HTERT RPE-1 (cell line): ENCODE results near the gene NUP42.

Experiments
- in situ Hi-C: fragments of 300-500 bp; cut with MboI; formaldehyde crosslinking; loops from 4 replicates; pipeline ENCODE4 v1.14.3; 2020; ENCODE audit warnings: low sequenced_read_pairs

NUP42 gene

DNA sequence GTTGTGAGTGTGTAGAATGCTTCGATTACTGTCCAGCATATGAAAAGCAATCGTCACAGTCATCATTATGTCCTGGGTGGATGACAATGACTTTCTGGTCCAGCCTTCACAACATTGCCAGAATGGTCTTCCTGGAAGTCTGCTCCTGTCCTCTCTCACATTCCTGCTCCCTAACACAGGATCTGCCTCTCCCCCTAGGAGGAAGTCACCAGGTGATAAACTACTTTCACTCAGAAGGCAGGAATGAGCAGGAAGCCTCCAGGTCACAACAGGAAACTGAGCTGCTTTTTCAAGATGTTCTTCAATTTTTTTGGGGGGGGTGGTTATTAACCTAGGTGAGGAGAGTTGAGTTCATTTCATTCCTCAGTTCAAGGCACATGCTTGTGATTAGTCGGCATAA, 51.1 kb downstream of the NUP42 start:
- in situ Hi-C loops: no loop called here

DNA sequence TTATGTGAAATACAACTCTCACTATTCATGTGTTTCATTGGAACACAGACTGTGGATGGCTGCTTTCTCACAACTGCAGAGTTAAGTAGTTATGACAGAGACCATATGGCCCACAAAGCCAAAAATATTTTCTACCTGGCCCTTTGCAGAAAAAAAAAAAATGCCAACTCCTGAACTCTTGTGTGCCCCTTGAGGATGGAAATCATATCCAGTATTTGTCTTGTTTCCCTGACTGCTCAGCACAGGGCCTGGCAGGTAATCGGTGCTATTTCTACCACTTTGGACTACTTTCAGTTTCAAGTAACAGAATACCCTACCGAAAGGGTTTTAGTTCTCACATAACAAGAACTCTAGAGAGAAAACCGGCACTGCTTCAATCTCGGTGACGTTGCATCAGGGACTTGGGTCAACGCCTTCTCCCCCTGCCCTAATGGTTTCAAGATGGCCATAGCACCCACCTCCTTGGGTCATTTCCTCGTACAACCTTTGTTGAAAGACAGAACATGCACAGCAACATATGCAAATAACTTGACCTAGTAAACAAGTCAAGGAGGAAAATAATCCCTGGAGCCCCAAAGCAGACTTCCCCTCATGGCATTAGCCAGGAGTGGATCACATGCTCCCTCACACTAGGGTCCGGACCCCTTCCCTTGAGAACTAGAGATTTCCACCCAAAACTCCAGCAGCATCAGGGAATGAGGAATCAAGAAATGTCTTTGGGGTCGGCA, 52.9 kb downstream of the NUP42 start:
- in situ Hi-C loops: no loop called here

DNA sequence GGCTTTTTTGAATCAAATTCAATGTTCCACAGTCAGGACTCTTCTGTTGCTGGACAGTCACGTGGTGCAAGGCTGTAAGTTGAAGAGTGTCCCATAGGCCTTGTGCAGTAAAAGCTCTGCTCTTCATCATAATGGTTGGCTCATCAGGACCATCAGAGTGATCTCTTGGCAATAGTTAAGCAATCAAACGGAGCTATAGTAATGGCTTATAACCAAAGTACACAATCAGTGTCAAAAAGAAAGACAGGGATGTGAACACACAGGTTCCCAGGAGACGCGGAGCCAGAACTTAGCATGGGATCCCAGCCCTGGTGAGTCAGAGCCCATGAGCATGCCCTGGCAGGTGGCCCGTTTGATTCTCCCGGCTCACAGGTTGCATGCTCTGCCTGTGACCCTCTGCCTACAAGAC, 54.0 kb downstream of the NUP42 start:
- in situ Hi-C loops: no loop called here

DNA sequence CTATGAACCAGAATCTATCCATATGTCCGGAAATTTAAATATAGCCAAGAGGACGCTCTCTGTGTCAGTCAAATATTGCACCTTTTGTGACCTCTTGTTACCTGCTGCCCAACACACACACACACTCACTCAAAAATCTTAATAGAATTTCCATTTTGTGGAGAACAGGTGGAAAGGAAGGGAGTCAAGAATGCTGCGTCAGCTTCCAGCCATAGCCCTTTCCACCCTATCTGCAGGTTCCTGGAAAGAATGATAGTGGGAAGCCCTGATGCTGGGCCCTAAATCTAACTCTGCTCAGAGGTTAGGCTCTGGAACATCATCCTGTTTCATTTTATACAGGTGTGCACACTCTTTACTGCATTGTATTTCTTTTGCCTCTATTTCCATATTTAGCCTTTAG, 55.2 kb downstream of the NUP42 start:
- in situ Hi-C loops: no loop called here

DNA sequence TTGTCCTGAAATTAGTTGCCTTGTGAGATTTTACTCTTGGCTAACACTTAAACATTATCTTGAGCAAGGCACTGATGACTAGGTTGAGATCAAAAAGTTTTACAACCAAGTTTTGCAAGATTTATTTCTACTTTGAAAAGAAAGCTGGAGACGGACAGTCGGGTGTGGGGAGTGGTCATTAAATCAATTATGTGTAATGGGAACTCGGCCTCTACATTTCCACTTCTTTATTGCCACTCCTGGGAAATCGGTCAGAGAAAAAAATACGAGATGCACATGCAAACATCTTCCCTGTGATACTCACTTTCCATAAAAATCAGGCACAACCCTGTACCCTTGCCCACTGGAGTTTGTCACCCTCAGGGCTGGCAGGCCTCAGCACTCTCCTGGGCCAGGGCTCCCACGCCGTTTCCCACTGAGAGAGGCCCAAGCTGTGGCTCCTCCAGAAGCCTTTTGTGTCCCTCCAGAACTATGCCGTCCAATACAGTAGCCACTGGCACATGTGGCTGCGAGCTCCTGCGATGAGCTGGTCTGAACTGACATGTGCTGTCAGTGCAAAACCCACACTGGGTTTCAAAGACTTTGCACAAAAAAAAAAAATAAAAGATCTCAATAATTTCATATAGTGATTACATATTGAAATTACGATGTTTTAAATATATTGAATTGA, 57.3 kb downstream of the NUP42 start:
- in situ Hi-C loops: no loop called here

DNA sequence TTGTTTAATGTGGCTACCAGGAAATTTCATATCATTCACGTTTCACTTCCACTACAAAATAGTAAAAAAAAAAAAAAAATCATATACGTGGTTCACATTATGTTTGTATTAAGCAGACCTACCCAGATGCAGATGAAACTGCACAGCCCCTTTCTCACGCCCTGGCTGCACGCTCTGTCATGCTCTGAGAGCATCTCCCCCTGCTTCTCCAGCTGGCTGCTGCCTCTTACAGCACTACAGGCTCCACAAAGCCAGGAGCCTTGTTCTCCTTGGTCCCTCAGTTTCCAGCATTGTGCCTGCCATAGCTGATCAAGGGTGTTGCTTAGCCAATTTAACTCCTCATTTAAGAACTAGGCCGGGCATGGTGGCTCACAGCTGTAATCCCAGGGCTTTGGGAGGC, 57.9 kb downstream of the NUP42 start:
- in situ Hi-C loops: no loop called here

DNA sequence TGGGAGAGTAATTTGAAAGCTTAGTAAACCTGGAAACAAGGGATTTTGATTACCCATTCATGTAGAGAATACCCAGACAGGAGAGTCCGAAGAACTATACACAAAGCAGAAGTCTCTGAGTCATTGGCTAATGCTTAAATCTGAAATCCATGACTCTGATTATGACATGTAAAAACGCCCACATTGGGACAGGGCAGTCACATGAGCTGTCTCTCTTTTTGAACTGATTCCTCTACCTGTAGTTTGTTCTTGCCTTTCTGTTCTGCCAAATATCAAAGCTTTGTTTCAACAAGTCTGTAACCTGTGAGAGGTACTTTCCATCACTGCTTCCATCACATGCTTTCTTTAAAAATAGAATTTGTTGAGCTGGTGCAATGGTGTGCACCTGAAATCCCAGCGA, 60.5 kb downstream of the NUP42 start:
- in situ Hi-C loops: no loop called here

DNA sequence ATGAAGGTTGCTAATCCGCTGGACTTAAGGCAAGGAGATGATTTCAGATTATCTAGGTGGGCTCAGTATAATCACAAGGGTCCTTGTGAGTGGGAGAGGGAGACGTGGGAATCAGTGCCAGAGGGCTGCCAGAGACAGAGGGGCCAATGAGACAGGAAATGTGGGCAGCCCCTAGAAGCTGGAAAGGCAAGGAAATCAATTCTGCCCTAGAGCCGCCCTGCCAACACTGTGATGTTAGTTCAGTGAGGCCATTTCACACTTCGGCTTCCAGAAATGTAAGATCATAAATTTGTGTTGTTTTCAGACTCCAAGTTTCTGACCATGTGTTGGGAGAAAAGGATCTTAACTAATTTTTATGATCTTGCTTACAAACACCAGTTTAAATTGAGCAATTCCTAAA, 61.1 kb downstream of the NUP42 start:
- in situ Hi-C loops: no loop called here

DNA sequence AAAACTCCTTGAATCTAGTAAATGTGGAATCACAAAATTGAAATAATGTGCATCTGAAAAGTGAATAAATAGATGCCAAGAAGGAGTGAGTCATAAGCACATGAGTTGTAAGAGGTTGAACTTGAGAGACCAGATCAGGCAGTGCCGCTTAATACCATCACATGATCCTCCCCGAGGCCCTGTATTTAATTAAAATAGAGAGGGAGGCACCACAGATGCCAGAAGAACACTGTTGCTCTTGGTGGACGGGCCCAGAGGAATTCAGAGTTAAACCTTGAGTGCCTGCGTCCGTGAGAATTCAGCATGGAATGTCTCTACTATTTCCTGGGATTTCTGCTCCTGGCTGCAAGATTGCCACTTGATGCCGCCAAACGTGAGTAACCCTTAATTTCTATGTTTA, 64.7 kb downstream of the NUP42 start, which contains the start of gene GPNMB:
GPNMB (plus strand) TSS at position 221 of the 400 bp plus-strand sequence; CDS start at position 304, 83 bp downstream.
- in situ Hi-C loops: no loop called here

DNA sequence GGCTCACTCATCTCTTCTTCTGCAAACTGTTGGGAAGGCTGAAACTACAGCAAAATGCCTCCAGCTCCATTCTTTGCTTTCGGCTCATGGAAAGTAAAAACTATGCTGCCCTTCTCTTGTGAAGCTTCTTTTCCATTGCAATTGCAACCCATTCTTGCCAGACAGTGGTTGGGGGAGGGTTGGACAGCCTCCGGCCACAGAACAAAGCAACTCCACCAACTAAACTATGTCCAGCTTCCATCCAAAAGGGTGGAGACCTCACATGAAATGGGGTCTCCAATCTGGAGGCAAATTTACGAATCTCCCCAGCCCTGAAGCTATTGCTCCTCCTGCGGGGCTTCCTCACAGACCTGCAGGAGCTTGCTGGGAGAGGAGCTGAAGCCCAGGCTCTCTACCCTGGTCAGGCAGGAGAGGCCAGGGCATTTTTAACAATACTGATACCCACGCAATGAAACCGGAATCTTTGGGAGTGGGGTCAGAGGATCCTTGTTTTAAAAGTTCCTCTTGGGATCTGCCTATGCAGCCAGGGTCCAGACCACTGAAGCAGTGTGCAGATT, 65.3 kb downstream of the NUP42 start:
- in situ Hi-C loops: no loop called here

DNA sequence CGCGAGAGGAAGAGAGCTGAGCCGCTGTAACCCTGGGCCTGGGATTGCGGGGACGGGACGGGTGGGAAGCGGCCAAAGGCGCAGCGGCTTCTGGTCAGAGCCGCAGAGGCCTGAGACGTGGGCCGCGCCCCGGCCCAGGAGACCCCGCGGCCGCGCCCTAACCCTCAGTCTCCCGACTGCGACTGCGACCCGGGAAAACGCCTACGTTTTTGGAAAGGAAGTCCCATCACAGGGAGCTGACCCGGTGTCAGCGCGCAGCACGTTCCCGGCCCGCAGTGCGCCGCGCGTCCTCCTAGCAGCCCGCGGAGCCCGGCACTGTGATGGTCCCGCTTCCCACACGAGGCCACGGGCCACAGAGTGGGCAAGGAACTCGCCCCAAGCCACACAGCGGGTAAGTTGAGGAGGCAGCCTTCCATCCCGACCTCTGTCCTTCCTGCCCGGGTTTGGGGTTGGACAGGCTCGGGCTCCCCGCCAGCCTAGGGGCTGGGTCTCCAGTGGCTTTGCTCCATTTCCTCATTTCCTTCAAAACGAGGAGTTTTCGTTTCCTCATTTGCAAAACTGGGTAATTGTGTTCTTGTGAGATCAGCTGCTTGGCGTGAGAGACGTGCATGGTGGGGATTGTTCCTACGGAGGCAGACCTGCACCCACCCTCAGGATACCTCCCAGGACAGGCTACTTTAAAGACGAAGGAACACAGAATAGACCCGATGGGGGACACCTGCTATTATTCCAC, 65.9 kb downstream of the NUP42 start:
- in situ Hi-C loops: no loop called here

DNA sequence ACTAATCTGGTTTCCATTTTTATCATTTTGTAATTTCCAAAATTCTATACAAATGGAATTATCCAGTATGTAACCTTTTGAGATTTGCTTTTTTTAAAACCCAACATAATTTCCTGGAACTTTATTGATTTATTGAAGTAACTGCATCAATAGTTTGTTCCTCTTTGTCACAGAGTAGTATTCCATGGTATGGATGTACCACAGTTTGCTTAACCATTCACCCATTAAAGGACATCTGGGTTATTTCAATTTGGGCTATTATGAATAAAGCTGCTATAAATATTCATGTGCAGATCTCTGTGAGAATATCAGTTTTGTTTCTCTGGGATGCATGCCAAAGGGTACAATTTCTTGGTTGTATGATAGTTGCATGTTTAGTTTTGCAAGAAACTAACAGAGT, 67.6 kb downstream of the NUP42 start:
- in situ Hi-C loops: no loop called here
